Hepatocyte (in vitro differentiated cells): ENCODE results near the gene RSPO1. TPM values are rescaled to one million over a fixed set of nuclear protein-coding genes. Genes with fewer than 3 reads are reported as not detected.

Source experiments
- DNase-seq: peaks from one replicate; pipeline ENCODE4 v3.0.0-alpha.2; 2016; ENCODE audit warnings: low spot score
- H2AFZ ChIP-seq: fragments of 200-600 bp; sonication (generic); 2 replicates; pipeline ENCODE4 v1.6.0; 2016; ENCODE audit warnings: antibody characterized with exemption, mild to moderate bottlenecking
- H3K27ac ChIP-seq: fragments of 200-600 bp; sonication (generic); 2 replicates; pipeline ENCODE4 v1.5.1; 2016; ENCODE audit warnings: mild to moderate bottlenecking
- H3K27me3 ChIP-seq: fragments of 200-600 bp; sonication (generic); 2 replicates; pipeline ENCODE4 v1.6.1; 2016
- H3K36me3 ChIP-seq: fragments of 200-600 bp; sonication (generic); replicated peaks from 2 replicates; pipeline ENCODE4 v1.5.1; 2016; ENCODE audit warnings: low read depth; ENCODE audit not compliant: insufficient read depth
- H3K4me1 ChIP-seq: fragments of 200-600 bp; sonication (generic); 2 replicates; pipeline ENCODE4 v1.5.1; 2016; ENCODE audit warnings: mild to moderate bottlenecking, moderate library complexity; ENCODE audit not compliant: insufficient read depth
- H3K4me2 ChIP-seq: fragments of 200-600 bp; sonication (generic); 2 replicates; pipeline ENCODE4 v1.6.0; 2016
- H3K4me3 ChIP-seq: fragments of 200-600 bp; sonication (generic); 2 replicates; pipeline ENCODE4 v1.5.1; 2016; ENCODE audit warnings: mild to moderate bottlenecking
- H3K79me2 ChIP-seq: fragments of 200-600 bp; sonication (generic); 2 replicates; pipeline ENCODE4 v1.6.0; 2017; ENCODE audit warnings: mild to moderate bottlenecking
- H3K9me2 ChIP-seq: fragments of 200-600 bp; sonication (generic); replicated peaks from 2 replicates; pipeline ENCODE4 v1.6.0; 2017; ENCODE audit warnings: mild to moderate bottlenecking; ENCODE audit not compliant: insufficient read depth
- H3K9me3 ChIP-seq: fragments of 200-600 bp; sonication (generic); 2 replicates; pipeline ENCODE4 v1.5.1; 2016; ENCODE audit warnings: low read depth, mild to moderate bottlenecking
- H4K20me1 ChIP-seq: fragments of 200-600 bp; sonication (generic); 2 replicates; pipeline ENCODE4 v1.6.0; 2016; ENCODE audit warnings: mild to moderate bottlenecking; ENCODE audit not compliant: insufficient read depth, poor library complexity, severe bottlenecking
- CTCF ChIP-seq: fragments of 200-600 bp; sonication (generic); IDR thresholded peaks from 2 replicates; pipeline ENCODE4 v1.5.1; 2016; ENCODE audit warnings: antibody characterized with exemption, mild to moderate bottlenecking; ENCODE audit not compliant: poor library complexity
- EZH2 ChIP-seq: fragments of 200-600 bp; sonication (generic); IDR thresholded peaks from 2 replicates; pipeline ENCODE4 v1.6.1; 2016; ENCODE audit warnings: antibody characterized with exemption, mild to moderate bottlenecking, borderline replicate concordance
- EZH2phosphoT487 ChIP-seq: fragments of 200-600 bp; sonication (generic); IDR thresholded peaks from one replicate; pipeline ENCODE4 v1.6.1; 2018; ENCODE audit warnings: antibody characterized with exemption, mild to moderate bottlenecking, low read depth, moderate library complexity; ENCODE audit not compliant: unreplicated experiment, severe bottlenecking
- WGBS: methylation state at CpG from one replicate; pipeline ENCODE4 v1.1.6; 2016; ENCODE audit warnings: low lambda C conversion rate; ENCODE audit errors: missing lambda C conversion rate; 5-methylcytosine and 5-hydroxymethylcytosine counted together
- polyA plus RNA-seq: library from polyadenylated mRNA; unstranded; fragments of >200 nt; fragmentation: Nextera tagmentation; extraction: Ambion mirVana; gene quantifications from 2 replicates; pipeline ENCODE4 v1.2.1, GENCODE V29; 2016
- total RNA-seq: library from RNA; depleted of rRNA; stranded (reverse); fragments of >200 nt; gene quantifications from 2 replicates; pipeline ENCODE4 v1.2.3, GENCODE V29; 2014

RSPO1 gene
- total and polyA plus RNA-seq, 2 experiments from 2014 or later: 0.83 to 1.5 TPM

DNA sequence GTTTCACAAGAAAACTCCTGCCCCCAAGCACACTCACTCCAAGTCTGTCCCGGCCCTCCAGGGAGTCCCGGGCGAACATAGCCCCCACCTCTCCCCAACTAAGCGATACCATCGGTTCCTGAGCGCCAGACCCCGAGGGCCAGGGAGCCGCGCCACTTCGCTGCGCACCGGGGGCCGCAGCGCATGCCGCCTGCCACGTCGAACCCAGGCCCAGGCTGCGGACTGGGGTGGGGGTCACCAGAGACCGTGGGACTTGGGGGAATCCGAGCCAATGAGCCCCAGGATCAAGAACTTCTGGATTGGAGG lies 801 bp downstream of the RSPO1 start:
- 7% methylated on average over 19 of the region's 20 CpGs for WGBS
- DNase-seq: no peak
- H3K9me3 ChIP-seq: no peaks in the 10 kb centered on the region
- H2AFZ ChIP-seq: no peak overlapping the region
- H3K4me3 ChIP-seq: no peak overlapping the region
- no peak for TF ChIP-seq CTCF
- TF ChIP-seq EZH2phosphoT487: no peak
- peak; percentile 91 for TF ChIP-seq EZH2
- H4K20me1 ChIP-seq: no peaks in the 10 kb centered on the region
- no peaks in the 10 kb centered on the region for H3K4me1 ChIP-seq
- no peaks in the 10 kb centered on the region for H3K9me2 ChIP-seq
- H3K27me3 ChIP-seq: peaks cover 97% of the 10 kb centered on the region
- H3K36me3 ChIP-seq: no peaks in the 10 kb centered on the region
- no peak overlapping the region for H3K27ac ChIP-seq
- H3K4me2 ChIP-seq: peak overlapping the region; percentile 75
- no peaks in the 10 kb centered on the region for H3K79me2 ChIP-seq

- no peaks in the 10 kb centered on the region for H3K9me2 ChIP-seq
- no peaks in the 10 kb centered on the region for H3K79me2 ChIP-seq
- H3K4me3 ChIP-seq: no peak overlapping the region
- WGBS: 11% methylated on average over 20 of the region's 31 CpGs
- TF ChIP-seq EZH2phosphoT487: peak; percentile 4
- TF ChIP-seq CTCF: no peak
- peak; percentile 70 for TF ChIP-seq EZH2
- H4K20me1 ChIP-seq: no peaks in the 10 kb centered on the region
- no peak for DNase-seq
- no peak overlapping the region for H3K27ac ChIP-seq
- H3K9me3 ChIP-seq: no peaks in the 10 kb centered on the region
- H3K27me3 ChIP-seq: peaks cover 100% of the 10 kb centered on the region
- no peaks in the 10 kb centered on the region for H3K4me1 ChIP-seq
- H3K4me2 ChIP-seq: peak overlapping the region; percentile 75
- no peak overlapping the region for H2AFZ ChIP-seq
- H3K36me3 ChIP-seq: no peaks in the 10 kb centered on the region
These were observed 1.4 kb downstream of the RSPO1 start for GRCh38 chr1:37633040-37633937.

DNA sequence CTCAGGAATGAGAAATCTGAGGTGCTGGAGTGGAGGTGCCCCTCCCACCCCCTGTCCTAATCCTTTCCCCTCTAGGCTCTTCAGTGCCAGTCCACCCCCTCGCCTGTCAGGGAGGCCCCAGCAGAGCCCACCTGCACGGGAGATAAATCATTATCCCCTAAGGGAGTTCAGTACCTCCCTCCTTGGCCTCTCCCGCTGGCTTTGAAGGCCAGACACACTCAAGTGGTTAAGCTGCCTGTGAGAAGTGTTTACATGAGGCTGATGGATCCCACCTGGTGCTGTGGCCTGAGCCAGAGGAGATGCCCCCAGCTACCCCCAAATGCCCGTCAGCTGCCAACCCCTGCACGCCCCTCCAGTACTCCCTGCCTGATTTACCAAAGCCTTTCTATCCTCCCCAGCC lies 3.7 kb downstream of the RSPO1 start:
- no peak for DNase-seq
- Histone ChIP-seq H3K9me3 (no peaks in the 10 kb centered on the region), H3K4me1 (no peaks in the 10 kb centered on the region), H3K4me3 (no peak overlapping the region), H3K36me3 (no peaks in the 10 kb centered on the region), H3K4me2 (no peak overlapping the region), H3K27me3 (peaks cover 98% of the 10 kb centered on the region), H3K27ac (no peak overlapping the region), H4K20me1 (no peaks in the 10 kb centered on the region), H2AFZ (no peak overlapping the region), H3K9me2 (no peaks in the 10 kb centered on the region), H3K79me2 (no peaks in the 10 kb centered on the region)
- TF ChIP-seq EZH2: no peak
- no peak for TF ChIP-seq CTCF
- TF ChIP-seq EZH2phosphoT487: no peak
- WGBS: 37% methylated on average over 5 of the region's 5 CpGs
